Umbilical cord (tissue), 2 donors: Measurements from ENCODE around the gene GLS. TPM values are rescaled to one million over a fixed set of nuclear protein-coding genes. Genes with fewer than 3 reads are reported as not detected.
A peak's percentile ranks its signal among the peaks of the same experiment; 100 is the strongest.

ENCODE experiments used
- DNase-seq: peaks from one replicate; pipeline ENCODE4 v3.0.0-alpha.2; 2015; ENCODE audit warnings: low spot score
- total RNA-seq: library from RNA; depleted of rRNA; stranded (reverse); fragments of >200 nt; gene quantifications from one replicate; pipeline ENCODE4 v1.2.3, GENCODE V29; 2014; ENCODE audit warnings: low replicate concordance; ENCODE audit not compliant: insufficient read depth

The GLS gene
- total RNA-seq, 1 donor from 2014 or later, result 729 TPM

DNA sequence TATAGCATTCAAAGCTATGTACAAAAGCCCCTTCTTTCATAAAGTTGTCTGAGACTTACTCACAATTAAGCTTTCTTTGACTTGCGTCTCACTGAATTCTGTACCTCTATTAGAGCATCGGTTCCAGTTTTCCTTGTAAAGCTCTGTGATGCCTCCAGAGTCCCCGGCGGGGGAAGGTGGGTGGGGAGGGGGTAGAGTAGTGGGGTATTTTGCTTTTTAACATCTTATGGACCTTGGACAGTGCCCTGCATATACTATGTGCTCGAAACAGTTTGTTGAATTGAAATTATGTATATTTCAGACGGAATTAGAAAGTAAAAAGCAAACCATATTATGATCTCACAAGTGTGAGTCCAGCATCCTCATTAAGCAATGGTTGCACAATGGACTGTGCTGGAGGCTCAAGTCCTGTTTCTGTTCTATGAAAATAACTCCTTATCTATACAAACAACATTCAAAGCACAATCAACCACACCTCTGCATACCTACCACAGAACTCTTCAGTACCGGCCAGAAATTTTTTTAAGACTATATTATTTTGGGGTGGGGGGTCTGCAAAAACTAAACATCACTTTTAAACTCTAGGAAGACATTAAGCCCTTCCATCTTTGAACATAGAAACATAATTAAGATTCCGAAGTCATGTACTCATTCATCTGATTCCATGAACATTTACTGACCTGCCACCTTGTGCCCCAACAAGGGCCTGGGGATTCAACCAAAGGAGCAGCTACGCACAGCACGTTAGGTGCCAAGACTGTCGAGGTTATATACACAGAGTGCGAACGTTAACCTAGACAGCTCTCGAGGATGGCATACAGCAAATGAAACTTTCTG lies 132.4 kb downstream of the GLS start:
- no peak for DNase-seq

DNA sequence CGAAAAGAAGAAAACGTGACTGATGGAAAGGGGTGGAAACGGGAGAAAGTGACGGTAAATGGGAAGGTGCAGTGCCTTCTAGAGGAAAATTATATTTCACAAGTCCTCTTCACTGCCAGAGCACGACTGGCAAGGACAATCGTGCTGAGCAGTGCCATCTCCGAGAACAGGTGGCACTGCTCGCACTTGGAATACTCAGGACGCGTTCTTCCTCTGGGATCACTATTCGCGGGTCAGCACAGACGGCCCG lies 133.0 kb downstream of the GLS start:
- no peak for DNase-seq

DNA sequence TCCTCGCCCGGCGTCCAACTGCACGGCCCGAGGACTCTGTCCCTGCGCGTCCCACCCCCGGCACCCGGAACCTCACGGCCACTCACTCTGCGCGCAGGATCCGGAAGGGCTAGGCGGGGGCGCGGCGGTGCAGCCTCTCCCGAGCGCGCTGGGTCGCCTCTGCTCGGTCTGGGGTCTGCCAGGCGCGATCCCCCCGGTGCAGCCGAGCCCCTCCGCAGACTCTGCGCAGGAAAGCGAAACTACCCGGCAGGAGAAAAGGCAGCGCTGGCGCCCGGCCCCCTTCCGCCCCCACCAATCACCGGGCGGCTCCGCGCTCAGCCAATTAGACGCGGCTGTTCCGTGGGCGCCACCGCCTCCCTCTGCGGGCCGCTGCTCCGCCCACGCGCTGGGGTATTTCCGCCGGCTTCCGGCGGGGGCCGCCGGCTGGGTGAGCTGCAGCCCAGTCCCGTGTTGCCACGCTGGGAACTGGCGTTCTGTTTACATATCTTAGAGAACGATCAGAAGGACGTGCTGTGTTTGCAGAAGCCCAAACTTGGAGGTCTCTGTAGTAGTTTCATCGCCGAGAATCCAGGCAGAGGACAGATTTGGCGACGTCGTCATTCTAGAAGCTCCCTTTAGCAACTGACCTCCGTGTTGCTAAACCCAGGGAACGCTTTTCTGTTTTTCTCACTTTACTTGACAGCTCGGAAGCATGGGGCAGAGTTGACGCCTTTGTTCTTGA lies 133.5 kb downstream of the GLS start, which contains the start of gene STAT1:
TSS of gene STAT1 (minus strand) at position 240 of the 721 bp plus-strand sequence. CDS start 4,168 bp downstream, outside the sequence.
- peak; percentile 93 for DNase-seq

DNA sequence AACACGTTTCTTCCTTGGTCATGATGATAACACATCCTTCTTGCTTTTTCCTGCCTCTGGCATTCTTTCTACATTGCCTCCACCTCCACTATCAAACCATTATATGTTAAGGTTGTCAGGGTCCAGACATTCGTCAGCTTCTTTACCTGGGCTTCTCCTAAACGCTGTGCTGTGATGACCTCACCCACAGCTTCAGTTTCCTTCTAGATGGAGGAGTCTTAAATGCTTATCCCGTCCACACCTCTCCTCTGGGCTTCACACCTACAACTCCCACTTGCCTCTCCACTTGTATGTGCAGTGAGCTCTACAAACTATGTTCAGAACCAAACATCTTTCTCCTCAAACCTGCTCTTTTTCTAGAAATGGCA lies 134.0 kb downstream of the GLS start:
- no peak for DNase-seq

Other genes starting within 250 kb of the GLS start
- gene NAB1, start 231.7 kb upstream of the GLS start, total RNA-seq, result 71.3 TPM
- gene STAT1, start 133.3 kb downstream of the GLS start, total RNA-seq, result 60.7 TPM